ENCODE data around the gene LDAH. TPM values are rescaled to one million over a fixed set of nuclear protein-coding genes. Genes with fewer than 3 reads are reported as not detected.

The LDAH gene
- total and polyA plus RNA-seq, 10 of the 15 experiments (the other 5 are each of a cell fraction or from before 2014, with no cell fraction given), result 17.9 to 44.7 (median 30.0) TPM

DNA sequence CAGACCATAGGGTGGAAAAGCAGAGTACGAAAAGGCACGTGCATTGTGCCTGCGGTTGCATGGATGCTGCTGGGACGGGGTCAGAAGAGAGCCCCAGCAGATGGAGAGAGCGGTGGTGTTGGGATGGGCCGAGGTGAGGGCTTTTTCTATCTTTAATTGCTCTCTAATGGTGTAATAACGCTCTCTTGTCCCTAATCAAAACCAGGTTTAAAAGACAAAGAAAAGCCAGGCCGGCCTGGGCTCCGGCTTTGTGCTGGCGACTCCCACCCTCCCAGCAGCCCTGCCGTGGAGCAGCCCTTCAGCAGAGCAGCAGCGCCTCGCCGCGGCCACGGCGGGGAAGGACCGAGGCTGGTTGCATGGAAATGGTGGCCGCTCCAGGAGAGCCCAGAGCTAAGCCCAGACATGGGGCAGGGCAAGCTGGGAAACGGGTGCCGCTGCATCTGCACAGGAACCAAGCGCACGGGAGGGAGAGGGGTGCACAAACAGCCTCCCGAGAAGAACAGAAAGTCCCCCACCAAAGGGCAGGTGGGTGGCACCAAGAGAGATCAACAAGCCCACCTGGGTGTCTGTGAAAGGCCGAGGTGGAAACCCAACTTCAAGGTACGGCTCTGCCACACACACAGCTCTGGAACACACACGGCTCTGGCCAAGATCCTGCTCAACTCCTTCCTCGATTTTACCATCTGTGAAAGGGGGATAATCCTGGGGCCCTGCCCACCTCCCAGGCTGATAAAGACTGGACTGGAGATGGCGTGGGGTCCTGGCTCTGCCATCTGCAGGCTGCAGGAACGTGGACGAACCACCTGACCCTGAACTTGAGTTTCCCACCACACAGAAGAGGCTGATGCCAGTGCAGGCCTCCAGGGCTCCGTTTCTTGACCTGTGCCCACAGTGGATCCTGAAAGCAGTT, 187.0 kb downstream of the LDAH start (continued):
- TF ChIP-seq, protein P1, sequence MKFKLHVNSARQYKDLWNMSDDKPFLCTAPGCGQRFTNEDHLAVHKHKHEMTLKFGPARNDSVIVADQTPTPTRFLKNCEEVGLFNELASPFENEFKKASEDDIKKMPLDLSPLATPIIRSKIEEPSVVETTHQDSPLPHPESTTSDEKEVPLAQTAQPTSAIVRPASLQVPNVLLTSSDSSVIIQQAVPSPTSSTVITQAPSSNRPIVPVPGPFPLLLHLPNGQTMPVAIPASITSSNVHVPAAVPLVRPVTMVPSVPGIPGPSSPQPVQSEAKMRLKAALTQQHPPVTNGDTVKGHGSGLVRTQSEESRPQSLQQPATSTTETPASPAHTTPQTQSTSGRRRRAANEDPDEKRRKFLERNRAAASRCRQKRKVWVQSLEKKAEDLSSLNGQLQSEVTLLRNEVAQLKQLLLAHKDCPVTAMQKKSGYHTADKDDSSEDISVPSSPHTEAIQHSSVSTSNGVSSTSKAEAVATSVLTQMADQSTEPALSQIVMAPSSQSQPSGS (IDR thresholded peaks at IDR 0.05; ENCODE audit: low read length), result no peak
- TF ChIP-seq PAX8 (IDR thresholded peaks at IDR 0.05), result no peak
- TF ChIP-seq ESRRA (IDR thresholded peaks at IDR 0.05; ENCODE audit: low read length), result no peak
- no peak for TF ChIP-seq CHD2 (IDR thresholded peaks at IDR 0.05; ENCODE audit: borderline replicate concordance, low read depth, low read length)
- TF ChIP-seq, protein P2, sequence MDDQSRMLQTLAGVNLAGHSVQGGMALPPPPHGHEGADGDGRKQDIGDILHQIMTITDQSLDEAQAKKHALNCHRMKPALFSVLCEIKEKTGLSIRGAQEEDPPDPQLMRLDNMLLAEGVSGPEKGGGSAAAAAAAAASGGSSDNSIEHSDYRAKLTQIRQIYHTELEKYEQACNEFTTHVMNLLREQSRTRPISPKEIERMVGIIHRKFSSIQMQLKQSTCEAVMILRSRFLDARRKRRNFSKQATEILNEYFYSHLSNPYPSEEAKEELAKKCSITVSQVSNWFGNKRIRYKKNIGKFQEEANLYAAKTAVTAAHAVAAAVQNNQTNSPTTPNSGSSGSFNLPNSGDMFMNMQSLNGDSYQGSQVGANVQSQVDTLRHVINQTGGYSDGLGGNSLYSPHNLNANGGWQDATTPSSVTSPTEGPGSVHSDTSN (IDR thresholded peaks at IDR 0.05; ENCODE audit: insufficient replicate concordance, low read depth, low read length), result no peak
- TF ChIP-seq DPF2 (IDR thresholded peaks at IDR 0.05), result 0 out of 2 replicates have a peak, but pooled peaks have one; percentile 25
- TF ChIP-seq, protein P3, sequence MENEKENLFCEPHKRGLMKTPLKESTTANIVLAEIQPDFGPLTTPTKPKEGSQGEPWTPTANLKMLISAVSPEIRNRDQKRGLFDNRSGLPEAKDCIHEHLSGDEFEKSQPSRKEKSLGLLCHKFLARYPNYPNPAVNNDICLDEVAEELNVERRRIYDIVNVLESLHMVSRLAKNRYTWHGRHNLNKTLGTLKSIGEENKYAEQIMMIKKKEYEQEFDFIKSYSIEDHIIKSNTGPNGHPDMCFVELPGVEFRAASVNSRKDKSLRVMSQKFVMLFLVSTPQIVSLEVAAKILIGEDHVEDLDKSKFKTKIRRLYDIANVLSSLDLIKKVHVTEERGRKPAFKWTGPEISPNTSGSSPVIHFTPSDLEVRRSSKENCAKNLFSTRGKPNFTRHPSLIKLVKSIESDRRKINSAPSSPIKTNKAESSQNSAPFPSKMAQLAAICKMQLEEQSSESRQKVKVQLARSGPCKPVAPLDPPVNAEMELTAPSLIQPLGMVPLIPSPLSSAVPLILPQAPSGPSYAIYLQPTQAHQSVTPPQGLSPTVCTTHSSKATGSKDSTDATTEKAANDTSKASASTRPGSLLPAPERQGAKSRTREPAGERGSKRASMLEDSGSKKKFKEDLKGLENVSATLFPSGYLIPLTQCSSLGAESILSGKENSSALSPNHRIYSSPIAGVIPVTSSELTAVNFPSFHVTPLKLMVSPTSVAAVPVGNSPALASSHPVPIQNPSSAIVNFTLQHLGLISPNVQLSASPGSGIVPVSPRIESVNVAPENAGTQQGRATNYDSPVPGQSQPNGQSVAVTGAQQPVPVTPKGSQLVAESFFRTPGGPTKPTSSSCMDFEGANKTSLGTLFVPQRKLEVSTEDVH (IDR thresholded peaks at IDR 0.05; ENCODE audit: low read depth, partially characterized antibody), result no peak
- no peak for TF ChIP-seq ZNF274 (IDR thresholded peaks at IDR 0.05; ENCODE audit: insufficient read depth, insufficient read length)
- TF ChIP-seq ZZZ3 (IDR thresholded peaks at IDR 0.05; ENCODE audit: control insufficient read depth, insufficient read length, low read depth), result no peak
- TF ChIP-seq NFXL1 (IDR thresholded peaks at IDR 0.05; ENCODE audit: borderline replicate concordance), result no peak
- no peak for TF ChIP-seq POLR2AphosphoS2 (IDR thresholded peaks at IDR 0.05; ENCODE audit: low read depth, low read length)
- no peak for TF ChIP-seq YBX1 (IDR thresholded peaks at IDR 0.05)
- TF ChIP-seq, protein P4, sequence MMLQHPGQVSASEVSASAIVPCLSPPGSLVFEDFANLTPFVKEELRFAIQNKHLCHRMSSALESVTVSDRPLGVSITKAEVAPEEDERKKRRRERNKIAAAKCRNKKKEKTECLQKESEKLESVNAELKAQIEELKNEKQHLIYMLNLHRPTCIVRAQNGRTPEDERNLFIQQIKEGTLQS (IDR thresholded peaks at IDR 0.05; ENCODE audit: borderline replicate concordance, extremely low read depth, low read depth, low read length), result no peak
- 0 out of 4 replicates have a peak, but pooled peaks have one; percentile 16 to 25 for TF ChIP-seq BHLHE40 (IDR thresholded peaks at IDR 0.05; ENCODE audit: borderline replicate concordance in 1 of 2, low read depth in 2 of 2, low read length in 1 of 2)
- no peak for TF ChIP-seq KAT2A (conservative IDR thresholded peaks at IDR 0.05; ENCODE audit: control insufficient read depth, low read depth, low read length)
- no peak for TF ChIP-seq MEF2B (IDR thresholded peaks at IDR 0.05; ENCODE audit: partially characterized antibody, poor library complexity, severe bottlenecking)
- TF ChIP-seq, protein P5, sequence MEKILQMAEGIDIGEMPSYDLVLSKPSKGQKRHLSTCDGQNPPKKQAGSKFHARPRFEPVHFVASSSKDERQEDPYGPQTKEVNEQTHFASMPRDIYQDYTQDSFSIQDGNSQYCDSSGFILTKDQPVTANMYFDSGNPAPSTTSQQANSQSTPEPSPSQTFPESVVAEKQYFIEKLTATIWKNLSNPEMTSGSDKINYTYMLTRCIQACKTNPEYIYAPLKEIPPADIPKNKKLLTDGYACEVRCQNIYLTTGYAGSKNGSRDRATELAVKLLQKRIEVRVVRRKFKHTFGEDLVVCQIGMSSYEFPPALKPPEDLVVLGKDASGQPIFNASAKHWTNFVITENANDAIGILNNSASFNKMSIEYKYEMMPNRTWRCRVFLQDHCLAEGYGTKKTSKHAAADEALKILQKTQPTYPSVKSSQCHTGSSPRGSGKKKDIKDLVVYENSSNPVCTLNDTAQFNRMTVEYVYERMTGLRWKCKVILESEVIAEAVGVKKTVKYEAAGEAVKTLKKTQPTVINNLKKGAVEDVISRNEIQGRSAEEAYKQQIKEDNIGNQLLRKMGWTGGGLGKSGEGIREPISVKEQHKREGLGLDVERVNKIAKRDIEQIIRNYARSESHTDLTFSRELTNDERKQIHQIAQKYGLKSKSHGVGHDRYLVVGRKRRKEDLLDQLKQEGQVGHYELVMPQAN (conservative IDR thresholded peaks at IDR 0.05), result no peak
- peak; percentile 44 for TF ChIP-seq ZNF384 (IDR thresholded peaks at IDR 0.05; ENCODE audit: borderline replicate concordance, low read depth, low read length)
- TF ChIP-seq MTA3 (IDR thresholded peaks at IDR 0.05; ENCODE audit: borderline replicate concordance, low read length), result no peak
- no peak for TF ChIP-seq ZNF207 (IDR thresholded peaks at IDR 0.05; ENCODE audit: borderline replicate concordance)

Measured in GM12878 (cell line).